Activated naive CD8-positive, alpha-beta T cell (primary cell): ENCODE data around the gene FLT4.

ENCODE experiments used
- H3K27ac Mint-ChIP-seq: one replicate; pipeline ENCODE4 v1.8.0; 2021; ENCODE audit warnings: mixed read lengths
- H3K27me3 Mint-ChIP-seq: one replicate; pipeline ENCODE4 v1.8.0; 2021; ENCODE audit warnings: mixed read lengths
- H3K36me3 Mint-ChIP-seq: one replicate; pipeline ENCODE4 v1.8.0; 2021; ENCODE audit warnings: mixed read lengths
- H3K4me1 Mint-ChIP-seq: one replicate; pipeline ENCODE4 v1.8.0; 2021; ENCODE audit warnings: low read depth, mixed read lengths
- H3K4me3 Mint-ChIP-seq: one replicate; pipeline ENCODE4 v1.8.0; 2021; ENCODE audit warnings: mild to moderate bottlenecking, mixed read lengths
- H3K9me3 Mint-ChIP-seq: one replicate; pipeline ENCODE4 v1.8.0; 2021; ENCODE audit warnings: low read depth, mixed read lengths

The FLT4 gene

DNA sequence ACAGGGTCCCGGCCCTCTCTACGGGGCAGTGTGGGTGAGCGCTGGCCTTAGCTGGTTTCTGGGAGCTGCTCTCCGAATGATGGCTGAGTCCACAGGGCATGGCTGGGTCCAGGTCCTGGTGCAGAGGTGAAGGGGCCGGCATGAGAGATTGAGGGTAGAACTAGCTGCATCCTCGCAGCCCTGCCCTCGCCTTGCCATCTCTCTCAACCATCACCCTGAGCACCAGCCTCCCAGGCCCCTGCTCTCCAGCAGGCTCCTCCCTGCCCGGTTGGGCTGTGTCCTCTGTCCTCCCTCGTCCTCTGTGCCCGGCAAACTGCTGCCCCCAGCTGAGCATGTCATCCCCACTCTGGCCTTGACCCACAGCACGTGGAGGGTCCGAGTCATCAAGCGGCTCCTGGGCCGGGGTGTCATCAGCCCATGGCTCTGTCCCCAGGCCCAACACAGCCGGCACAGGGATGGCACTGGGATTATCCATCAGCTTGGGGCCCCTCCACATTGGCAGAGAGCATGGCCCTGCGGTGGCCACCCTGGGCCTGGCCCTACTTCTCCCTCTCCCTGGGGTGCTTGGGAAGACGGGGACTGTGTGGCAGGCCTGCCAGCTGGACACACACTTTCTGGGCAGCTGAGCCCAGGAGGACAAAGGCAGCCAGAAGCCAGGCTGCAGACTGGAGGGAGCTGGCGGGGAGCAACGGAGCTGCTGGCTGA, 8.4 kb downstream of the FLT4 start:
- Mint-ChIP-seq H3K27ac (no peak overlapping the region), H3K4me3 (no peak overlapping the region)

DNA sequence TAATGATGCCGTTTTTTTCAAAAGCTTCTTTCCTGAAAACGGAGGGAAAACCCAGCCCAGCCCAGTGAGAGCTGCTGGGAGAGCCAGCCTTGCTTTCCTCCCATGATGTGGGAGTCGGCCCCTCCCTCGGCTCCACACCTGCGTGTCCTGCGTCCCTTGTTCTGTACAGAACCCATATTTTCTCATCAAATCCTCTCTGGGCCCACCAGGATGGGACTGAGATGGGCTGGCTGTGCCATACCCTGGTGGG, 8.9 kb downstream of the FLT4 start:
- Mint-ChIP-seq H3K9me3 (no peaks in the 10 kb centered on the region), H3K27ac (no peak overlapping the region), H3K36me3 (no peaks in the 10 kb centered on the region), H3K4me1 (peaks cover 2% of the 10 kb centered on the region), H3K27me3 (no peaks in the 10 kb centered on the region), H3K4me3 (no peak overlapping the region)

More for the DNA sequence above, 8.4 kb downstream of the FLT4 start:
- Mint-ChIP-seq H3K27me3 (no peaks in the 10 kb centered on the region), H3K4me1 (peaks cover 2% of the 10 kb centered on the region), H3K36me3 (no peaks in the 10 kb centered on the region), H3K9me3 (no peaks in the 10 kb centered on the region)

DNA sequence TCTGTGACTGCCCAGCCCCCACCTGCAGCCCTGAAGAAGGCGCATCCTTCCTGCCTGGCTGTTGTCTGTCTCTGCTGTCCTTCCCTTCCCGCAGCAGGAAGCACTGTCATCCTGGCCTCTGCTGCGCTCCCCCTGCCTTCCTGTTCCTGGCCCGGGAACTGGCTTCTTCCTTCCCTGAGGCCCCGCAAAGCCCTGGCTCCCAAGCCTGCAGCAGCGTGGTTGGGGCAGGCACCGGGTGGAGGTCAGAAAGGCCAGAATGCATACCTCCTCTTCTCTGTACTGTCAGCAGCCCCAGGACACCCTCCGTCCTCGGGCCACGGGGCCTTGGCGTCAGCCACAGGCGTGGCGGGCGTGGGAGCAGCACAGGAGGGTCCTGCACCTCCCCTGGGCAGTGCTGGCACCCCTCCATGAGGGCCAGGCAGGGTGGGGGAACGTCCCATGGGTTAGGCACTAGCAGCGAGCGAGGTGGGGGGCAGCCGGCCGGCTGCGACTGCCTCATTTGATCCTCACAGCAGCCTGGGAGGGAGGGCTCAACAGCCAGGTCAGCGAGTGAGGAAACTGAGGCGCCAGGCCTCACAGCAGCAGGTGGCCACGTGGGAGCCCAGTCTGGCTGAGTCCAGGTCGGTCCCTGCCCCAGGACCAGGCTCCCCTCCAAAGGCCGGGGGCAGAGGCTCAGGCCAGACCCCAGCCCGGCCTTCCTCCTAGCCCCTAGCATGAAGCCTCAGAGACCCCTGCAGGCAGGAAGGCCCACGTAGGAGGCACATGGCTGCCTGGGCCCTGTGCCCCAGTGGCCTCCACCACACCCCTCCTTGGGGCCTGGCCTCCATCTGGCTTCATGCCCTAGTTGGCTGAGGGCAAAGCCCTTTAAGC, 9.4 kb downstream of the FLT4 start:
- H3K4me1 Mint-ChIP-seq: peaks cover 2% of the 10 kb centered on the region
- H3K27ac Mint-ChIP-seq: no peak overlapping the region
- no peaks in the 10 kb centered on the region for H3K27me3 Mint-ChIP-seq
- no peaks in the 10 kb centered on the region for H3K36me3 Mint-ChIP-seq
- H3K9me3 Mint-ChIP-seq: no peaks in the 10 kb centered on the region
- no peak overlapping the region for H3K4me3 Mint-ChIP-seq

DNA sequence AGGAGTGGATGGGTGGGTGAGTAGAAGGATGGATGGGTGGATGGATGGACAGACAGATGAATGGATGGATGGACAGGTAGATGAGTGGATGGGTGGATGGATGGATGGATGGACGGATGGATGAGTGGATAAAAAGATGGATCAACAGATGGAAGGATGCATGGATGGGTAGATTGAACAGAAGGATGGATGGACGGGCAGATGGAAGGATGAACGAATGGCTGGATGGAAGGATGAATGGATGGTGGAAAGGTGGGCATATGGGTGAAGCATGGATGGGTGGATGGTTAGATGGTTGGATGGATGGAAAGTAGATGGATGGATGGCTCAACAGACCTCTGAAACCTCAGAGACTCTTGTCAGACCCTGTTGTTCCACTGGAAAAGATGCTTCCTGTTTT, 10.1 kb downstream of the FLT4 start:
- Mint-ChIP-seq H3K9me3 (no peaks in the 10 kb centered on the region), H3K4me3 (no peak overlapping the region), H3K4me1 (peaks cover 2% of the 10 kb centered on the region), H3K27ac (no peak overlapping the region), H3K36me3 (no peaks in the 10 kb centered on the region), H3K27me3 (no peaks in the 10 kb centered on the region)

DNA sequence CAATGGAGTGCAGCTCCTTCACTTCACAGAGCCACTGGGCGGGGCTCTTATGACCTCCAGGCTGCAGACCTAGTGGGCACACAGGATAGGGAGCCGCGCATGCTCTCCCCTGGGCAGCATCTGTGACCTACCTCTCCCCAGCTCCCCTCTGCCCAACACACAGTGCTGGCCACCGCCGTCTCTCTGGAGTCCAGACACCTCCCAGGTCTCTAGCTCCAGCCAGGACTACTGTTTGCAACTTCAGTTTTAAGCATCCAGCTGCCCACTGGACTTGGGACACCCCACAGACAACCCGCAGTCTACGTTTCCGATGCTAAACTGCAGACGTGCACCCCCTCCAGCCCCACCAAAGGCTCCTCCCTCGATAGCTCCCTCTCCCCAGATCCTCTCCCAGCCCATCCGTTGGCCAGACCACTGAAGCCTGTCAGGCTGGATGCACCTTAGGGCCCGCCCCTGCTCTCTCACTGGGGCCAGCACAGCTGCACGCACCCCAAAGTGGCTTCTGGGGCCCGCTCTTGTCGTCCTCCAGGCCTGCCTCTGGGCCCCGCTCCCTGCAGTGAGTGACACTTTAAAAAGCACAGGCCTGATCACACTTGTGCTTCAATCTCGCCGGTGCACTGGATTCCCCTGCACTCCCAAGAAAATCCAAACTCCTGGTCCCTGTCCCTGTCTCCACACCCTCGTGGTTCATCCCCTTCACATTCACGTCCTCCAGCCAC, 11.3 kb downstream of the FLT4 start:
- no peak overlapping the region for H3K27ac Mint-ChIP-seq

DNA sequence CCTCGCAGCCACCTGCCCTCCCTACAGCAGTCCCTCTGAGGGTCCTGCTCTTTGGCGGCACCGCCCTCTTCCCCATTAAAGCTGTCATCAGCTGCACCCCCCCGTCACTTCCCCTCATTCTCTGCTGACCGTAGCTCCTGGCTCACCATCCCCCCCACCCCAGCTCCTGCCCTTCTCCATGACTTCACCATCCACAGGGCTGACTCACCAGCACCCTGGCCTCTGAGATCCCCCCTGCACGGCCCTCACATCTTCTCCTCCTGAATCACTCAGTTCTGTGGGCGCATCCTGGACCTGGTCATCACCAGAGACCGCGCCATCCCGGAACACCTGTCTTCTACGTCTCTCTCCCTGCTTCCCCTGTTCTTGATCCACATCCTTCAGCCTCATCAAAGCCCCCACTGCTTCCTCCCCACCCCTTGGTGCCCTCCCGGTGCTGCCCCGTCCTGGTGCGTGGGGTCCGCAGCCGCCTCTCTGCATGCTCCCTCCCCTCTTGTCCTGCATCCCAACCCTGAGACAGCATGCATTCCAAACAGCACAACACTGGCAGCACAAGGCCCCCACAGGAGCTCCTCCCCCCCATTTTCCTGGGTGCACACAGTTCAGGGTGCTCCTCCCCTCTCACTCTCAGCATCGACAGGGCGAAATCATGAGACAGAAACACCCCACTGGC, 12.9 kb downstream of the FLT4 start:
- H3K36me3 Mint-ChIP-seq: no peaks in the 10 kb centered on the region
- no peak overlapping the region for H3K27ac Mint-ChIP-seq
- H3K9me3 Mint-ChIP-seq: no peaks in the 10 kb centered on the region
- H3K4me3 Mint-ChIP-seq: no peak overlapping the region
- no peaks in the 10 kb centered on the region for H3K27me3 Mint-ChIP-seq
- H3K4me1 Mint-ChIP-seq: peaks cover 2% of the 10 kb centered on the region

More for the DNA sequence above, 11.3 kb downstream of the FLT4 start:
- no peaks in the 10 kb centered on the region for H3K27me3 Mint-ChIP-seq
- no peaks in the 10 kb centered on the region for H3K36me3 Mint-ChIP-seq
- H3K4me3 Mint-ChIP-seq: no peak overlapping the region
- H3K4me1 Mint-ChIP-seq: peaks cover 2% of the 10 kb centered on the region
- no peaks in the 10 kb centered on the region for H3K9me3 Mint-ChIP-seq

DNA sequence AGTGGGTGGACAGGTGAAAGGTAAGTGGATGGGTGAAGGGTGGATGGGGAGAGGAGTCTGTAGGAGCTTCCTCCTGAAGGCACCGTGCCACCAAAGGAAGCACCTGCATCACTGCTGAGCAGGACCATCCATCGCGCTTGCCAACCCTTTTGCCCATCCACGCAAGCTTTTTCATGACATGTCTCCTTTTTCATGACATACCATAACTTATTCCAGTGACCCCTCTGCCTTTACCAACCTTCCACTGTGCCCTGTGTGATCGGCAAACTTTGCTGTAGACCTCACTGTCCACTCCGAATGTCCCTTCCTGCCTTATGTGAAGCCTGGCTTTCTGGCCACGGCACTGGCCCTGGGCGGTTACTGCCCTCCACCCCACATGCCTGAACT, 13.4 kb downstream of the FLT4 start:
- H3K27ac Mint-ChIP-seq: no peak overlapping the region
- H3K4me1 Mint-ChIP-seq: peaks cover 2% of the 10 kb centered on the region
- no peaks in the 10 kb centered on the region for H3K27me3 Mint-ChIP-seq
- no peaks in the 10 kb centered on the region for H3K9me3 Mint-ChIP-seq
- no peak overlapping the region for H3K4me3 Mint-ChIP-seq
- no peaks in the 10 kb centered on the region for H3K36me3 Mint-ChIP-seq

DNA sequence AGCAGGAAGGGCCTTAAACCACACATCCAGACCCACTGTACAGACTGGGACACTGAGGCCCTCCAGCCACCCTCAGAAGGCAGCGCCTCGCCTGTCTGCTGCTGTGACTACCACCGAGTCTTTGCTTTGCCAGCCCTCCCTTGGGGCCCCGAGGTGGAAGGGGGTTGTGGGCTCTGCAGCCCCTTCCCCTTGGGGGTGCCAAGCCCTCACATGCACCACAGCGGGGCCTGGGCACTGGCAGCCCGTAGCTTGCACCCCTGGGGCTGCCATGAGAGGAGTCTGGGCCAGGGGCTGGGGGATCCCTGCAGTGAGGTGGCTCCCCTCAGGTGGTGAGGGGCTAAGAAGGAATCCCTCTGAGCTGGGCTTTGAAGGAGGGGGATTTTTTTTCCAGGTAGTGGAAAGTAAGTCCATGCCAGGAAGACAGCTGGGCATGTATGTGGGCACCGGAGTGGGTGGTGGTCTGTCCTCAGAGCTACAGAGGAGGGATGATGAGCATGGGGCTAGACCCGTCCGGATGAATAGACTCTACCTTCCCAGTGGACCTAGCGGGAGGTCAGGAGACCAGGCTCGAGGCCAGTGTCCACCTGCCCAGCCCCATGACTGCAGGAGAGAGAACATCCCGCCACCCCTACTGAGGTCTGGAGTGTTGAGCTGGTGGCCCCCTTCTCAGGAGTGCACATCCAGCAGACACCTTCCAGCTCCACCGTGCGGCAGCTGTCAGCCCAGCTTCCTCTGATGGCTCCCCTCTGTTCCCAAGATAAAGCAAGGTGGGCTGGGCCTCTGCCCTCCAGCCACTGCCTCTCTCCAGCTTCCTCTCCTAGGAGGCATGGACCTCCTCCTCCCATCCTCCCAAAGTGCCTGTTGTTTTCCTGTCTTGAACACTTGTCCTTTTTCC, 15.9 kb downstream of the FLT4 start:
- H3K27ac Mint-ChIP-seq: no peak overlapping the region
- no peaks in the 10 kb centered on the region for H3K9me3 Mint-ChIP-seq
- no peaks in the 10 kb centered on the region for H3K27me3 Mint-ChIP-seq
- no peaks in the 10 kb centered on the region for H3K4me1 Mint-ChIP-seq
- H3K36me3 Mint-ChIP-seq: no peaks in the 10 kb centered on the region
- no peak overlapping the region for H3K4me3 Mint-ChIP-seq

DNA sequence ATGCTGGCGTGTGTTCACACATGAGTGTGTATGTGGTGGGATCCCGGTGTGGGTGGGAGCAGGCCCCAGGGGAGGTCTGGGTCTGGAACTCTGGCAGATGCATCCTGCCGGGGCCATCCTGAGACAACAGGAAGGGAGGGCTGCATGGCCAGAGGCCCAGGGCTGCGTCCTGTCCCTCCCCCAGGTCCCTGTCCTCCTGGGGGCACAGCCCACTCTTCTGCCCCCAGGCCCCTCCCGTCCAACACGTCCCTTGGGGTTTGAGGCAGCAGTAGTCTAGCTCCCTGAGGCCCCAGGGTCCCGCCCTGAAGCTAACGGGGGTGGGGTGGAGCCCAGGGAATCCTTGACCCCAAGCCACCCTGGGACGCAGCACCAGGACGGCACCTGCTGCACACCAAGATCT, 16.6 kb downstream of the FLT4 start:
- H3K4me3 Mint-ChIP-seq: no peak overlapping the region
- no peak overlapping the region for H3K27ac Mint-ChIP-seq
- no peaks in the 10 kb centered on the region for H3K4me1 Mint-ChIP-seq
- no peaks in the 10 kb centered on the region for H3K36me3 Mint-ChIP-seq
- no peaks in the 10 kb centered on the region for H3K9me3 Mint-ChIP-seq
- no peaks in the 10 kb centered on the region for H3K27me3 Mint-ChIP-seq

DNA sequence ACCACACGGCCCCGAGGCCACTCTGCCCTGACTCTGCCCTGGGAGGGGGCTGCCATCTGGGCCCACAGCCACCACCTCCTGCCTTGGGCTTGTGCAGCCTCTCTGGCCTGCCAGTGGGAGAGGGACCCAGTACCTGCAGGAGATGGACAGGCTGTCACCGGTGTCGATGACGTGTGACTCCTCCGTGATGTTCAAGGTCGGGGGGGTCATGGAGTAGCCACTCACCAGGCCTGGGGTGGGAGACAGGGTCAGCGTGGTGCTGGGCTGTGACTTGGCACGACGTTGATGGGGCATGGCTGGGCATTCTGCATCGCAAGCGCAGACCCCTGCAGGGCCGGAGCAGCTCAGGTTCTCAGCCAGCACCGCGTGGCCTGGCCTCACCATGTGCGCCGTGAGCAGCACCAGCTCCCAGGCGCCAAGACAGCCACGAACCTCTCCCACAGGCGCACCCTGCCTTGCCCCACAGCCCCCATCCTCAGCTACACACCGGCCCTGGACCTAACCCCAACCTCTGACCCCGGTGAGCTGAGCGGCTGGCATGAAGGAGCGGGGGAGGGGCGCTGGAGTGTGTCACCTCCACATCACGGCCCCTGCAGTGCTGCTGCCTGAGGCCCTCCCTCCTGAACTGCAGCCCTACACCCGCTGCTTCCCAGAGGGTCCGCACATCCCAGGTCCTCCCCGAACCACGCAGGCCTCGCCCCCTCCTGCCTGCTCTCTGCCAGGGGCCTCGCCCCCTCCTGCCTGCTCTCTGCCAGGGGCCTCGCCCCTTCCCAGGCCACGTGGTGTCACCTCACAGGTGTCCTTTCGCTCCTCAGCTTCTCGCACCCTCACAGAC, 17.6 kb downstream of the FLT4 start:
- Mint-ChIP-seq H3K27ac (no peak overlapping the region), H3K36me3 (no peaks in the 10 kb centered on the region), H3K27me3 (no peaks in the 10 kb centered on the region), H3K9me3 (no peaks in the 10 kb centered on the region), H3K4me1 (no peaks in the 10 kb centered on the region), H3K4me3 (no peak overlapping the region)

DNA sequence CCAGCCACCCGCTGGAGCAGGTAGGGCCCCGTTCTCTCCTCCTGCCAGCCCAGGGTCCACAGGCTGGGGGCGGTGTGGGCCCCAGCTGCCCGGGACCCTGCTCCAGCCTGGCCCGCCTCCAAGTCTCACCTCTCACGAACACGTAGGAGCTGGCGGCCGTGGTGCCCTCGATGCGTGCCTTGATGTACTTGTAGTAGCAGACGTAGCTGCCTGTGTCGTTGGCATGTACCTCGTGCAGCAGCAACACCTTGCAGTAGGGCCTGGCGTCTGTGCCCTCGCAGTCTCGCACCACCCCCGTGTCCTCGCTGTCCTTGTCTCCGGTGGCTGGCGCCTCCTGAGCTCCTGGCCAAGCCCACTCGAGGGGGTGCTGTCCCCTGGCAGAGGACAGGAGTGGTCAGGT, 19.0 kb downstream of the FLT4 start:
- H3K27ac Mint-ChIP-seq: no peak overlapping the region
- no peaks in the 10 kb centered on the region for H3K9me3 Mint-ChIP-seq
- no peaks in the 10 kb centered on the region for H3K27me3 Mint-ChIP-seq
- H3K36me3 Mint-ChIP-seq: no peaks in the 10 kb centered on the region
- H3K4me1 Mint-ChIP-seq: no peaks in the 10 kb centered on the region
- no peak overlapping the region for H3K4me3 Mint-ChIP-seq

DNA sequence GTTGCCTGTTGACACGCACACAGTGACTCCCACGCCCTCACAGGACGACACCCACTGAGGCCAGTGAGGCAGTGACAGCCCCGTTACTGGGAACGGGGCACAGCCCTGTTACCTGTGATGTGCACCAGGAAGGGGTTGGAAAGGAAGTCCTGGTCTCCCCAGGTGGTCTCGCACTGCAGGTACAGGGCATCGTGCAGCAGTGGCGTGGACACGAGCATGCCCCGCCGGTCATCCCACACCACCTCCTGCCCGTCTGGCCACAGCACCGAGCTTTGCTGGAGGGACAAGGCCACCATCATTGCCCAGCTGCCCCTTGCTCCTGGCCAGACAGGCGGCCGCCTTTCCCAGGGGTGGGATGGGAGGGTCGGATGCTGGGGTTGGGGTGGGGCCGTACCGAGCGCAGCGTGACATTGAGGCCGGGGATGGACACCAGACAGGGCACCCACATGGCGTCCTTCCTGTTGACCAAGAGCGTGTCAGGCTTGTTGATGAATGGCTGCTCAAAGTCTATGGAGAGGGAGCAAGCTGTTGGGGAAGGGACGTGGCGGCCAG, 19.5 kb downstream of the FLT4 start:
- H3K9me3 Mint-ChIP-seq: no peaks in the 10 kb centered on the region
- H3K27ac Mint-ChIP-seq: no peak overlapping the region
- no peak overlapping the region for H3K4me3 Mint-ChIP-seq
- H3K36me3 Mint-ChIP-seq: no peaks in the 10 kb centered on the region
- no peaks in the 10 kb centered on the region for H3K4me1 Mint-ChIP-seq
- no peaks in the 10 kb centered on the region for H3K27me3 Mint-ChIP-seq
